ENCODE measurements around the gene TMEM271.

Gene TMEM271

GRCh38 chr4:544386-545105, 31.5 kb downstream of the TMEM271 start:
- Histone ChIP-seq H3K36me3 (ENCODE audit: control insufficient read depth, insufficient read depth, low read length) (no peaks in the 10 kb centered on the region), H3K4me3 (replicated peaks; ENCODE audit: low read depth, low read length) (no peak overlapping the region), H3K27me3 (replicated peaks; ENCODE audit: control insufficient read depth, insufficient read depth, low read length) (no peaks in the 10 kb centered on the region)
- no peak for TF ChIP-seq CTCF (IDR thresholded peaks at IDR 0.05; ENCODE audit: insufficient read depth, low read length, poor library complexity, severe bottlenecking)
- DNase-seq (ENCODE audit: extremely low read depth, insufficient read length) = no peak

GRCh38 chr4:541271-541670, 34.8 kb downstream of the TMEM271 start:
- TF ChIP-seq CTCF (IDR thresholded peaks at IDR 0.05; ENCODE audit: insufficient read depth, low read length, poor library complexity, severe bottlenecking) = no peak
- no peak for DNase-seq (ENCODE audit: extremely low read depth, insufficient read length)
- no peaks in the 10 kb centered on the region for H3K27me3 ChIP-seq (replicated peaks; ENCODE audit: control insufficient read depth, insufficient read depth, low read length)
- no peak overlapping the region for H3K4me3 ChIP-seq (replicated peaks; ENCODE audit: low read depth, low read length)
- H3K36me3 ChIP-seq (ENCODE audit: control insufficient read depth, insufficient read depth, low read length) = peaks cover 7% of the 10 kb centered on the region

GRCh38 chr4:538542-539142, 37.5 kb downstream of the TMEM271 start:
- Histone ChIP-seq H3K27me3 (replicated peaks; ENCODE audit: control insufficient read depth, insufficient read depth, low read length) (no peaks in the 10 kb centered on the region), H3K36me3 (ENCODE audit: control insufficient read depth, insufficient read depth, low read length) (peaks cover 26% of the 10 kb centered on the region), H3K4me3 (replicated peaks; ENCODE audit: low read depth, low read length) (no peak overlapping the region)
- DNase-seq (ENCODE audit: extremely low read depth, insufficient read length) = no peak
- no peak for TF ChIP-seq CTCF (IDR thresholded peaks at IDR 0.05; ENCODE audit: insufficient read depth, low read length, poor library complexity, severe bottlenecking)

- no peak for TF ChIP-seq CTCF (IDR thresholded peaks at IDR 0.05; ENCODE audit: insufficient read depth, low read length, poor library complexity, severe bottlenecking)
- no peak for DNase-seq (ENCODE audit: extremely low read depth, insufficient read length)
- Histone ChIP-seq H3K4me3 (replicated peaks; ENCODE audit: low read depth, low read length) (no peak overlapping the region), H3K27me3 (replicated peaks; ENCODE audit: control insufficient read depth, insufficient read depth, low read length) (no peaks in the 10 kb centered on the region), H3K36me3 (ENCODE audit: control insufficient read depth, insufficient read depth, low read length) (peaks cover 31% of the 10 kb centered on the region)
Measured at GRCh38 chr4:537436-538264, 38.4 kb downstream of the TMEM271 start.

GRCh38 chr4:536351-536972, 39.6 kb downstream of the TMEM271 start:
- Histone ChIP-seq H3K36me3 (ENCODE audit: control insufficient read depth, insufficient read depth, low read length) (peaks cover 40% of the 10 kb centered on the region), H3K4me3 (replicated peaks; ENCODE audit: low read depth, low read length) (no peak overlapping the region), H3K27me3 (replicated peaks; ENCODE audit: control insufficient read depth, insufficient read depth, low read length) (no peaks in the 10 kb centered on the region)
- DNase-seq (ENCODE audit: extremely low read depth, insufficient read length) = no peak
- TF ChIP-seq CTCF (IDR thresholded peaks at IDR 0.05; ENCODE audit: insufficient read depth, low read length, poor library complexity, severe bottlenecking) = no peak

Data from GM06990 (cell line).